IPS DF 19.7 (cell line): ENCODE data around the gene ZNF790.

ENCODE experiments used
- DNase-seq: peaks from one replicate; pipeline ENCODE4 v3.0.0-alpha.2; 2013; ENCODE audit warnings: low read depth, low spot score

Gene ZNF790

GRCh38 chr19:36772311-36773222 is 65.6 kb downstream of the ZNF790 start, which contains the start of gene ZNF850:
Gene ZNF850 (minus strand): TSS chr19:36772807. CDS start chr19:36762606, 10,201 bp downstream.
- DNase-seq, result peak; percentile 82

- peak; percentile 84 for DNase-seq
Observed at GRCh38 chr19:36771261-36772231, 66.6 kb downstream of the ZNF790 start.
